SKM-1 (cell line): Measurements from ENCODE around the gene ATP13A5.

ENCODE experiments used
- DNase-seq: peaks from one replicate; lab custom pipeline; 2025; ENCODE audit not compliant: unreplicated experiment; lab: John Stamatoyannopoulos, UW

ATP13A5 gene, protein sequence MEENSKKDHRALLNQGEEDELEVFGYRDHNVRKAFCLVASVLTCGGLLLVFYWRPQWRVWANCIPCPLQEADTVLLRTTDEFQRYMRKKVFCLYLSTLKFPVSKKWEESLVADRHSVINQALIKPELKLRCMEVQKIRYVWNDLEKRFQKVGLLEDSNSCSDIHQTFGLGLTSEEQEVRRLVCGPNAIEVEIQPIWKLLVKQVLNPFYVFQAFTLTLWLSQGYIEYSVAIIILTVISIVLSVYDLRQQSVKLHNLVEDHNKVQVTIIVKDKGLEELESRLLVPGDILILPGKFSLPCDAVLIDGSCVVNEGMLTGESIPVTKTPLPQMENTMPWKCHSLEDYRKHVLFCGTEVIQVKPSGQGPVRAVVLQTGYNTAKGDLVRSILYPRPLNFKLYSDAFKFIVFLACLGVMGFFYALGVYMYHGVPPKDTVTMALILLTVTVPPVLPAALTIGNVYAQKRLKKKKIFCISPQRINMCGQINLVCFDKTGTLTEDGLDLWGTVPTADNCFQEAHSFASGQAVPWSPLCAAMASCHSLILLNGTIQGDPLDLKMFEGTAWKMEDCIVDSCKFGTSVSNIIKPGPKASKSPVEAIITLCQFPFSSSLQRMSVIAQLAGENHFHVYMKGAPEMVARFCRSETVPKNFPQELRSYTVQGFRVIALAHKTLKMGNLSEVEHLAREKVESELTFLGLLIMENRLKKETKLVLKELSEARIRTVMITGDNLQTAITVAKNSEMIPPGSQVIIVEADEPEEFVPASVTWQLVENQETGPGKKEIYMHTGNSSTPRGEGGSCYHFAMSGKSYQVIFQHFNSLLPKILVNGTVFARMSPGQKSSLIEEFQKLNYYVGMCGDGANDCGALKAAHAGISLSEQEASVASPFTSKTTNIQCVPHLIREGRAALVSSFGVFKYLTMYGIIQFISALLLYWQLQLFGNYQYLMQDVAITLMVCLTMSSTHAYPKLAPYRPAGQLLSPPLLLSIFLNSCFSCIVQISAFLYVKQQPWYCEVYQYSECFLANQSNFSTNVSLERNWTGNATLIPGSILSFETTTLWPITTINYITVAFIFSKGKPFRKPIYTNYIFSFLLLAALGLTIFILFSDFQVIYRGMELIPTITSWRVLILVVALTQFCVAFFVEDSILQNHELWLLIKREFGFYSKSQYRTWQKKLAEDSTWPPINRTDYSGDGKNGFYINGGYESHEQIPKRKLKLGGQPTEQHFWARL

DNA sequence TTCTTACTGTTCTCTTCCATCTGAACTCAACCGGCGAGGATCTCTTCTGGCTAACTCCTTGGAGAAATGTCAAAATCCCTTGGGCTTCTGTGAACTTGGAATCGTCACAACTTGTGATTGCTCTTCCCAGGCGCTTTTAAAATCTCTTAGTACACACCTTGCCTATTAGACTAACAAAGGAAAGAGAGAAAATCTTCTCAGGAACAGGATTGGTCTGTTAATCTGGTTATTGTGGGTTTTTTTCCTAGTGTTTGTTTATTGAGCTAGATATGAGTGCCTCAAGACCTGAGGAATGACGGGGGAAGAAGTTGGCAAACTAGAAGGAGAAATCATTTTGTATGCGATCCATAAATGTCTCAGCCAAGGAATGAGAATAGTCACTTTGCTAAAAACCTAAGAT, at the start of gene ATP13A5:
TSS of gene ATP13A5 (minus strand) at position 48 of the 400 bp plus-strand sequence. CDS start at position 20, 28 bp downstream.
- DNase-seq = no peak

DNA sequence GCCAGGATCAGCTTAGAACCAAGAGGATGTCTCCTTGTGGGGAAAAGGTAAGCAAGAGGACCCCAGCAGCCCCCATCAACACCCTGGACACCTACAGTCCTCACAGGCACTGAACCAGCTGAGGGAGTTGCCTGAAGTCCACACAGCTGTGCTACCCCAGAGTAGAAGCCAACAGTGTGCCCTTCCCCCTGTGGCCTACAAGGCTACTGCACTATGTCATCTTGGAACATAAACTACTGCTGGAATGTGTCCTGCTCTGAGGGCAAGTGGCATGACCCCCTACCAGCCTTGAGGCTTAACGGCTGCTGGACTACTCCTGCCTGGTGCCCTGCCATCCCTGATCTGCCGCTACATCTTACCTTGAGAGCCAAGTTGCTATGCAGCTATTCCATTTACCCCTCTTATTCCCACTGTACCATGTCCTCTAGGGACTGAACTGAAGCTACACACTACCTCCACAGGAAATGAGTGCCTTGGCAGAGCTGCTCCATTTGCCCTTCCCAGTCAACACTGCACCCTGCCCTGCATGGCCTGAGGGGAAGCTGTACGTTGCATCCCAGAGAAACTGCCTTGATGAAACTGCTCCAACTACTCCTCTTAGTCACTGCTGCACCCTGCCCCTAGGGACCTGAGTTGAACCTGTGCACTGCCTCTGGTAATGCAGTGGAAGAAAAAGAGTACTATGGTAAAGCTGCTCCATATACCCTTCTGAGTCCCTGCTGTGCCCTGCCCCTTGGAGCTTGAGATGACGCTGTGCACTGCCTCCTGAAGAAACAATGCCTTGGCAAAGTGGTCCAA, 40.2 kb upstream of the ATP13A5 start:
- no peak for DNase-seq

DNA sequence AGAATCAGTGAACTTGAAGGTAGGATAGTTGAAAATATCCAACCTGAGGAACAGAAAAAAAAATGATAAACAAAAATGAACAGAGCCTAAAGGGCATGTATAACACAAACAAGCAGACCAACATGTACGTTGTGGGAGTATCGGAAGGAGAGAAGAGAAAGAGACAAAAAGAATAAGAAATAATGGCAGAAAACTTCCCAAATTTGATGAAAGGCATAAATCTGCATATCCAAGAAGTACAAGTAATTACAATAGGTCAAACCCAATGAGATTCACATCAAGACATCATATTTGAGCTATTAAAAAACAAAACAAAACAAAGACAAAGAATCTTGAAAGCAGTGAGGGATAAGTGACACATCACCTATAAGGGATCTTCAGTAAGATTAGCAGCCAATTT, 38.1 kb upstream of the ATP13A5 start:
- no peak for DNase-seq

DNA sequence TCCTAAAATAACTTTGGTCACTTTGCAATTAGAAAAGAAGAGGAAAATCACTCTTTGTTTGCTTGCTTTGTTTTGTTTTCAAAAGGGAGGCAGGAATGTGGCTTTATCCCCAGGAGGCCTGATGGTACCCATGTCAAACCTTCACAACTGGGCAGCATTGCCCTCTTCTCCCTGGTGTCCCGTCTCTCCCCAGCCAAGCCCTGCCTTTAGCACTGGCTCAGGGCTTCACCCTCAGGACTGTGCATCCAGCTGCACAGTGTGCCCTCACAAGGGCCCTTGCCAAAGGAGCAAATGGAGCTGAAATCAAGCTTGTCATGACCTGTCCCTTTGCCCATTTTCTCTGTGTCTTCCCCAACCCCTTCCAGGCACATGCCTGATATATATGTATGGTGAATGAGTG, 29.1 kb upstream of the ATP13A5 start:
- no peak for DNase-seq

DNA sequence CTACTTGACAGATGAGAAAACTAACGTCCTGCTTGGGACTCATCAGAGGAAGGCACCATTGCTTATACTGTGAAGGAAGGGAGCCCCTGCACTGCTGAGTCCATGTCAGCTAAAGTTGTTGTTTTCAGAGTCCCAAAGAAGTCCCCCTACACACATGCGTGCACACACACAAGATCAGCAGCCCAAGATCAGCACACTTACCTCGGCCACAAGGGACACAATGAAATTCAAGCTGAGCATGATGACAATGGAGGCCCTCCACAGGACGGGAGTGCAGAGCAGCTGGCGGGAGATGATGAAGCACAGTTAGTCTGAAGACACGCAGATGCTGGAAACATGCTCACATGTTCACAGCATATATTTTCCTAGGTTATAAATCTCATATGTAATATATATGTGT, 28.6 kb upstream of the ATP13A5 start:
- no peak for DNase-seq

DNA sequence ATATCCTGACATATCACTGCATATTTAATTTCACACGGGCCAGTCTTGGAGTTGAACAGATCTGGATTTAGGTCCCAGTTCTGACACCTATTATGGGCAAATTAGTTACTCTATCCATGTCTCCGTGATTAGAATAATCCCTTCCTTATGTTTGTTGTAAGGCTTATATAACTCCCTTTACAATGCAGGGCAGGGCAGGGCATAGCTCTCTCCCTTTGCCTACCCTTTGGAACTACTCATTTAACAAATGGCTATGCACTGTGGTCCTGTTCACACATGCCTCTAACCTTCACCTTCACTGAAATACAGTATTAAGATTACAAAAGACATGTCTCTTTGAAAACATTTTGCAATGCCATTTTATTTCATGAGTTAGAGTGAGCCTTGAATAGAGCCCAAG, 24.8 kb upstream of the ATP13A5 start:
- DNase-seq = no peak

DNA sequence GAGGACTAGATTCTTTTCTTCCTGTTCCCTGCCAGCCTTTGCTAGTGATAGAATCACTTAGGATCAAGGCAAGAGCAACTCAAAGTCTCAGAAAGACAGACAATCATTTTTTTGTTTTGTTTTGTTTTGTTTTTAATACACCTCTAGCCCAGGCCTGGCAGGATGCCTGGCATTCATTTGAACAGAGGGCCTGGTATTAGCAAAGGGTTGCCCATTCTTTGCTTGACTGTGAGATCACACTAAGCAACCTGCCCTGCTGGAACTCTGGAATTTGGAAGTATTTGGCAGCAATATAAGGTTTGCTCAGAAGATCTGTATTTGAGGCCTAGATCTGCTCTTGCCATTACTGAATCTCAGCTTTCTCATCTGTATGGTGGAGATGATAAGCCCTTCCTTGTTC, 21.8 kb upstream of the ATP13A5 start:
- no peak for DNase-seq

DNA sequence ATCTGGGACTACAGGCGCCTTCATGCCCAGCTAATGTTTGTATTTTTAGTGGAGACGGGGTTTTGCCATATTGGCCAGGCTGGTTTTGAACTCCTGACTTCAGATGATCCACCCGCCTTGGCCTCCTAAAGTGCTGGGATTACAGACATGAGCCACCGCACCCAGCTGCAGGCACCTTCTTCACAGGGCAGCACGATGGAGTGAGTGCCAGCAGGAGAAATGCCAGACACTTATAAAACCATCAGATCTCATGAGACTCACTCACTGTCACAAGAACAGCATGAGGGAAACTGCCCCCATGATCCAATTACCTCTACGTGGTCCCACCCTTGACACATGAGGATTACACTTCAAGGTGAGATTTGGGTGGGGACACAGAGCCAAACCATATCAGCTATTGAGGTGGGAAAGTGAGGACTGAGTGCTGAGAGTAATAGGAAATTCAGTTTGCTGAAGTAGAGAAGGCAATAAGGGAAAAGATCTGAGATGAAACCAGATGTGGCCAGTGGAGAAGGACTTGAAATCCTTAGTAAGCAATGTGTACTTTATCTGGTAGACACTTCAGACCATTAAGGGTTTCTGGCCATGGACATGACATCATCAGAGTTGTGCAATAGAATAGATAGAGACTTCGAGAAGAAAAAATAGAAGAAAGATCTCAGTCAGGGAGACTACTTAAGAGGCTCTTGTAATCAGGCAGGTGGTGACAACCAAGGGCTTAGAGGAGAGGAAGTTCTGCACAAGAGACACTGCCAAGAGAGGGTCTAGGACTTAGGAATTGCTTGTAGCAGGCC, 18.1 kb upstream of the ATP13A5 start:
- no peak for DNase-seq

DNA sequence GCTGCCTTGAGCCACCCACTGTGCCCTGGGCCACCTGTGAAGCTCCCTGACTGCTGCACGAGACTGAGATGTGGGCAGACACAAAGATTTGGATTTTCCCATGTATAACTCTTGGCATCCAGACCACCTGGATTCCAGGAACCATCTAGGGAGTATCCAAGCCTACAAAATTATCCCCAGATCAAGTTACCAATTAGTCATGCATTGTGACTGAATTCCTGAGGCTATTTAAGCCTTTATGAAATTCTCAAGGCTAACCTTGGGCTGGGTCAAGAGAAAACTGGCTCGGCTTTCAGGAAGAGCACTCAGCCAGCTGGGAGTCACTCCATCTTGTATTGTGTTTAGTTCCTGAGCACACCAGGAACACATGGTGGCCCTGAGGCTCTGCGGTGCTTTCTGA, 13.3 kb upstream of the ATP13A5 start:
- DNase-seq = no peak

DNA sequence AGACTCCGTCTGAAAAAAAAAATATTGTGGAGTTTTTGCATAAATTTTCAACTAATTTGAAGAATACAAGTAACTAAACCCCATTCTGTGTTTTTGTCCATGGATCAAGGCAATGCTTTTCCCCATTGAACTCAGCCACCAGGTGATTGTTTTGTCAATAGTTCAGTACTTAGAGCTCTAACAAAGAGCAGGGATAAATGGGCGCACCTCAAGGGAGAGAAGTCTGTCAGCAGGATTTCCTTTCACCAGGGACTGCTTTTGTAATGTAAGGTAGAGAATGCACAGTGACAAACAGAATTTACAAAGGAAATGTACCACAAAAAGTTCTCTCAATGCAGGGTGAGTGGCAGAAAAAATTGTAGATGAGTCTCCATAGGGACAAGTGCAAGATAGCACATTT, 10.8 kb upstream of the ATP13A5 start:
- DNase-seq = no peak

DNA sequence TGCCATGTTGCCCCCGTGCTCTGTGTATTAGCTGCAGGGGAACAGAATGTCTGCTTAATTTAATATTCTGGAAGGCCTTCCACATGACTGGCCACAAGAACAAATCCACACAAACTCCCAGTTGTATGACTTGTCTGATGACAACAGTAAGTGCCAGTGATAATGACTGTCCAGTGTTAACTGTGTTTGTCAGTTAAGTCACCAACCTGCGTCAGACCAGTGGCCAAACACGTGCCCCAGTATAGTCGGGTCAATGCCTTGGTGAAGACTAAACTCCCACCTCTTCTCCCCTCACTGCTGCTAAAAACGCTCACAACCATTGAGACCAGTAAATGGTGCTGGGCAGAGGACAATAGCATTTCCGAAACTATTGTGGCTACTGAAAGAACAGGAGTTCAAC, 9.8 kb upstream of the ATP13A5 start:
- DNase-seq = no peak

DNA sequence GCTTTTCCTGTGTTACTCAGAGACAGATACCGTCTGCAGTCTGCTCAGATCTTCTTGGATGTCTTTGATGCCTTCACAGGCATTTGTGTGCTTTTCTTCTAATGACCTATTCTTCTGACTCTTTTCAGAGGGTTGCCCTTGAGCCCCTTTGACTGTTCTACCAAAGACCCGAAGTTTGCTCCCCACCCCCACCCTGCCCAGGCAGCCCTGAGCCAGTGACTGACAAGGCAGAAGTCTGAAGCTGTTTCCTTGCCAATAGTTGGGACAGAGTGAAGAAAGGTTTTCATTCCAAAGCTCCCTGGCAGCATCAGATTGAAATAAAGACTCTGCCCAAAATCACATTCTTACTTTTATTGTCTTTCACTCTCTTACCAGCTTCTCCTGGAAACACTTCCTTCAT, 9.0 kb upstream of the ATP13A5 start:
- DNase-seq = no peak

DNA sequence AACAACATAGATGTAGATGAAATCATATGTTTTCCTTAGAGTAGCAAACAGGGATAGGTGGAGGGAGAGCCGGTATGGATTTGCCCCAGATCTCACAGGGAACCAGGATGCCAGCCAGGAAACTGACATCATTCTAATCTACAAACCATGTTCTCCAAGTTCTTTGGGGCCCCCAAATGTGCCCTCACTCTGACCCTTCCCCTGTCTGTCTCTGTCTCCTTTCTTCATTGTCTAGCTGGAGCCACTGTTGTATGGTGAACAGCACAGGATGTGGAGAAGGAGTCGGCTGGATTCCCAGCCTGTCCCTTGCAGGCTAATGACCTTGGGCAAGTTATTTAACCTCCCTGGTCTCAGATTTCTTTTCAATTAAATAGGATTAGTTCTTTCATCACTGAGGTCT, 962 bp downstream of the ATP13A5 start:
- no peak for DNase-seq

DNA sequence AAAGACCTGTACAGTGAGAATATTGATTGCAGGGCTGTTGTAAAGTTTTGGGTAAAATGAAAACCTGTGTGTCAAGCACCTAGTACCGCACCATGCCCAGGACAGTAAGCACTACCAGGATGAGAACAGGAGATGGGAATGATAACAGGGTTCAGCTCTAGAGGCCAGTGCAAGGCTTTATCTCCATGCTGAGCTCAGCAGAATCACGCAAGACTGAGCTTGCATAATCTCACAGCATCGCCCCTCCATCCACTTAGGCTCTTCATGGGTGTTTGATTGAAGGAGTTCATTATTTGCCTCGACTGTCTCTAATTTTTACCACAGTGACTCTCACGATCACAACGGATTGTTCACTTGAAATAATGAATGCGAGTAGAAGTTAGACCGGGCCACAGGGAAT, 2.9 kb downstream of the ATP13A5 start:
- no peak for DNase-seq

DNA sequence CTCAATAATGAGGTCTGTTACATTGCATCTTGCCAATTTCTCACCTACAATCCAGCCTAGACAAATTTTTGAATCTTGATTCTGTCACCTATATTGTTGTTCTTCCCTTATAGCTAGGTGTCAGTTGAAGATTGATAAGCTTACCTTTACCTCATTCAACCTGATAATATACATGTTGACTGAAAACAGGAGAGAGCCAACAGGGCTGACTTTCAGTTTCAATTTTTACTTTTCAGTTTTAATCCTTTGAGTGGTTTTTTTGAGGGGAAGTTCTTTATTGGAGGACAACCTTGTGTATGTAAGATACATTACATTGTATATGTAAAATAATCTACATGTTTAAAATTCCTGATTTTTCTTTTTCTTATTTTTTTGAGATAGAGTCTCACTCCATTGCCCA, 5.8 kb downstream of the ATP13A5 start:
- no peak for DNase-seq

DNA sequence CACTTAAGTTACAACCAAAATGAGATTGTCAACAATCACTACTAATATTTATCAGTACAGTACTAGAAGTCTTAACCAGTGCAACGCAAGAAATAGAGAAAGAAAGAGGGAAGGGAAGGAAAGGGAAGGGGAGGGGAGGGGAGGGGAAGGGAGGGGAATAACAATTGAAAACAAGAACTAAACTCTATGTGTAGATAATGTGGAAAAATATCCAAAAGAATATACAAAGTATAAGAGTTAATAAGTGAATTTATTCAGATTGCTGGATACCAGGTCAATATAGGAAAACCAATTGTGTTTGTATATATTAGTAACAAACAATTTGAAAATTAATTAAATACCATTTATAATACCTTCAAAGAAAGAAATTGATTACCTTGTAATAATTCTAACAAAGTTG, 10.7 kb downstream of the ATP13A5 start:
- DNase-seq = no peak

DNA sequence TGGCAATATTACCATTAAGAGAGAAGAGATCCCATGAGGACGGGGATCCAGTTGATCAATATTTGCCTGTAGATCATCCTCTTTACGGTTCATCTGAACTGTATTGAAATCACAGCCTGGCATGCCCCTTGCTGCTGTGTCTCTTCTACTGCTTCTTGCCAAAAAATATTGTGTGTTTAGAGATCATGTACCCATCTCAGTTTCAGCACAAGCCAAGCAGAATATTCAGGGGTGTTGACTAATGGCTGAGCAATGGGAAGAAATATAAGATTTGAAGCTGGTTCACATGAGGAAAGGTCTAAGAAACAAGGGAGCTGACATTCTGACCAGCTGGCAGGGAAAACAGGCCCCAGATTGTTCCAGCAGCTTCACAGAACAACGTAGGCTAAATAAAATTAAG, 21.3 kb downstream of the ATP13A5 start:
- no peak for DNase-seq

DNA sequence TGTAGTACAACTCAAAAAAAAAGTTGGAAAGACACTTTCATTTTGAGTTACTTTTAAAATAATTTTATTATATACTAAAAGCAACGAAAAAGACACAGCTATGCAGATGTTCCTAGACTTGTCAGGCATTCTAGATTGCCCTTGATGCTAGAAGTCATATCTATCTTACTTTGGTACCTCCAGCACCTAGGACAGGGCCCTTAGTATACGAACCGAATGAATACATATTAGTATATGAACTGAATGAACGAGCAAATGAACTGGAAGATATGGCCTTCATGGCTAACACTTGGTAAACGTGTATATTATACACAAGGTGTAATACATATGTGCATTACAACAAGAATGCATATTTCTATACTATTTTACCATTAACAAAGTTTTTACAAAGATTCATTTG, 24.1 kb downstream of the ATP13A5 start:
- no peak for DNase-seq

DNA sequence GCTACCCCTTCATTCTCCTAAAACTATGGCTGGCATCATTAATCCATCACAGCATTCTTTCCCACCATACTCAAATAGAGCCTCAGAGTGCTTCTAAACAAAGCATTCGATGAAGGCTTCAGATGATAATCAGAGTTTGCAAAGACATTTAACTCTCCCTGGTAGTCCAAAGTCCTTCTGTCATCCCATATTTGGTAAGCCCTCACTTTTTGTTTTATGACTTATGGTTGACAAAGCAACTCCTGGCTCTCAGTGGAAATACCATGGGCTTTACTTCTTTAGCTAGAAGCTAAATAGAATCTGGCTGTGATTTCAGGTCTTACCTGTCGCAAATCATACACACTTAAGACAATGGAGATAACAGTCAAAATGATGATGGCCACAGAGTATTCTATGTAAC, 27.8 kb downstream of the ATP13A5 start:
- DNase-seq = no peak

DNA sequence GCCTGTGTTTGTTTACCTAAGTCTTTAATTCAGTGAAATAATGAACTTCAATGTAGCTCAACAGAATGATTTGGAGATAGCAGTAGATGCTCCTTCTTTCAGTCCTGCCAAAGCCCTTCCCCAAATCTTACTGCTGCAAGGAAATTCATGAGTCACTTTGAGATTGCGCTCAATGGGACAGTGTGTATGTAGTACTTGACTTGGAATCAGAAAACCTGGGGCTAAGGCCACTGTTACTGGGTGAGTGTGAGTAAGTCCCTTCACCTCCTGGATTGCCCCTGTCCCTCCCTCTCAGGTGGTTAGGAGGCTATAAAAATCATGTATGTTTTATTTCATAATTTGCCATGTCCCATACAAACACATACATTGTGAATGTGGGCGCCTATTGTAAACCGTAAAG, 29.9 kb downstream of the ATP13A5 start:
- DNase-seq = no peak
